Measurements from ENCODE around the gene RFLNA.

RFLNA gene

GRCh38 chr12:124361996-124362395, 67.1 kb downstream of the RFLNA start:
- Histone ChIP-seq H3K36me3 (replicated peaks; ENCODE audit: insufficient read depth, low read length) (no peaks in the 10 kb centered on the region), H3K27ac (ENCODE audit: low read length) (no peak overlapping the region), H3K9ac (ENCODE audit: low read length) (no peak overlapping the region), H3K4me3 (ENCODE audit: low read length) (no peak overlapping the region), H3K9me2 (replicated peaks; ENCODE audit: insufficient read depth, low read length) (no peaks in the 10 kb centered on the region), H3K79me2 (ENCODE audit: low read length) (no peaks in the 10 kb centered on the region; the same call in 1 of the 2 replicates), H2AFZ (ENCODE audit: low read length) (no peak overlapping the region), H3F3A (ENCODE audit: insufficient read depth, low read length) (no peaks in the 10 kb centered on the region), H3K4me1 (ENCODE audit: low read length) (no peaks in the 10 kb centered on the region), H3K27me3 (replicated peaks; ENCODE audit: insufficient read depth, low read length) (no peaks in the 10 kb centered on the region), H4K20me1 (ENCODE audit: insufficient read depth, low read length) (no peaks in the 10 kb centered on the region), H3K4me2 (ENCODE audit: low read depth, low read length) (no peak overlapping the region), H3K9me3 (replicated peaks; ENCODE audit: insufficient read depth, low read length) (no peaks in the 10 kb centered on the region)
- DNase-seq = no peak
- TF ChIP-seq EZH2 (optimal IDR thresholded peaks at IDR 0.05; ENCODE audit: low read depth, low read length) = no peak
- TF ChIP-seq CTCF (IDR thresholded peaks at IDR 0.05; ENCODE audit: low read length) = no peak
- TF ChIP-seq EZH2phosphoT487 (IDR thresholded peaks at IDR 0.05; ENCODE audit: low read length) = no peak

GRCh38 chr12:124363353-124363965, 68.6 kb downstream of the RFLNA start:
- no peaks in the 10 kb centered on the region for H4K20me1 ChIP-seq (ENCODE audit: insufficient read depth, low read length)
- no peaks in the 10 kb centered on the region; the same call in 1 of the 2 replicates for H3K79me2 ChIP-seq (ENCODE audit: low read length)
- no peaks in the 10 kb centered on the region for H3K4me1 ChIP-seq (ENCODE audit: low read length)

GRCh38 chr12:124364543-124364942, 69.7 kb downstream of the RFLNA start:
- Histone ChIP-seq H3K9me3 (replicated peaks; ENCODE audit: insufficient read depth, low read length) (no peaks in the 10 kb centered on the region), H2AFZ (ENCODE audit: low read length) (no peak overlapping the region), H3F3A (ENCODE audit: insufficient read depth, low read length) (no peaks in the 10 kb centered on the region), H3K79me2 (ENCODE audit: low read length) (no peaks in the 10 kb centered on the region; the same call in 1 of the 2 replicates), H3K4me3 (ENCODE audit: low read length) (no peak overlapping the region), H3K27me3 (replicated peaks; ENCODE audit: insufficient read depth, low read length) (no peaks in the 10 kb centered on the region), H4K20me1 (ENCODE audit: insufficient read depth, low read length) (no peaks in the 10 kb centered on the region), H3K27ac (ENCODE audit: low read length) (no peak overlapping the region), H3K9me2 (replicated peaks; ENCODE audit: insufficient read depth, low read length) (no peaks in the 10 kb centered on the region), H3K4me2 (ENCODE audit: low read depth, low read length) (no peak overlapping the region), H3K36me3 (replicated peaks; ENCODE audit: insufficient read depth, low read length) (no peaks in the 10 kb centered on the region), H3K9ac (ENCODE audit: low read length) (no peak overlapping the region), H3K4me1 (ENCODE audit: low read length) (no peaks in the 10 kb centered on the region)
- TF ChIP-seq CTCF (IDR thresholded peaks at IDR 0.05; ENCODE audit: low read length) (no peak), EZH2phosphoT487 (IDR thresholded peaks at IDR 0.05; ENCODE audit: low read length) (no peak), EZH2 (optimal IDR thresholded peaks at IDR 0.05; ENCODE audit: low read depth, low read length) (no peak)
- DNase-seq = no peak

More at GRCh38 chr12:124363353-124363965, 68.6 kb downstream of the RFLNA start:
- no peak for DNase-seq
- no peak overlapping the region for H3K4me3 ChIP-seq (ENCODE audit: low read length)
- H3F3A ChIP-seq (ENCODE audit: insufficient read depth, low read length) = no peaks in the 10 kb centered on the region
- H3K27ac ChIP-seq (ENCODE audit: low read length) = no peak overlapping the region
- H2AFZ ChIP-seq (ENCODE audit: low read length) = no peak overlapping the region
- H3K4me2 ChIP-seq (ENCODE audit: low read depth, low read length) = no peak overlapping the region
- no peaks in the 10 kb centered on the region for H3K9me3 ChIP-seq (replicated peaks; ENCODE audit: insufficient read depth, low read length)
- H3K27me3 ChIP-seq (replicated peaks; ENCODE audit: insufficient read depth, low read length) = no peaks in the 10 kb centered on the region
- TF ChIP-seq EZH2phosphoT487 (IDR thresholded peaks at IDR 0.05; ENCODE audit: low read length) (no peak), EZH2 (optimal IDR thresholded peaks at IDR 0.05; ENCODE audit: low read depth, low read length) (no peak), CTCF (IDR thresholded peaks at IDR 0.05; ENCODE audit: low read length) (no peak)
- H3K9ac ChIP-seq (ENCODE audit: low read length) = no peak overlapping the region
- no peaks in the 10 kb centered on the region for H3K36me3 ChIP-seq (replicated peaks; ENCODE audit: insufficient read depth, low read length)
- no peaks in the 10 kb centered on the region for H3K9me2 ChIP-seq (replicated peaks; ENCODE audit: insufficient read depth, low read length)
